K562 treated with DMSO at 1 percent for 24 hours (cell line): ENCODE data around the gene RREB1. TPM values are rescaled to one million over a fixed set of nuclear protein-coding genes. Genes with fewer than 3 reads are reported as not detected.

Experiments used
- total RNA-seq: library from RNA; unstranded; fragments of 300-600 nt; gene quantifications from 2 replicates; pipeline ENCODE4 v1.2.3, GENCODE V29; 2022; ENCODE audit warnings: low read depth; ENCODE audit not compliant: insufficient read depth

The RREB1 gene
- total RNA-seq = 21.0 and 22.8 TPM in 2 replicates

GRCh38 chr6:7107578-7108195, at the start of gene RREB1:
Gene RREB1 (plus strand): TSS chr6:7107961. CDS start chr6:7181912, 73,951 bp downstream.

Other genes starting within 250 kb of the RREB1 start
- 74.6 and 80.6 TPM in 2 replicates for gene SSR1, start 205.2 kb downstream of the RREB1 start, total RNA-seq